Forelimb muscle (tissue), 1 donor: Measurements from ENCODE around the gene PSMD5. TPM values are rescaled to one million over a fixed set of nuclear protein-coding genes. Genes with fewer than 3 reads are reported as not detected.

Source experiments
- DNase-seq: peaks from one replicate; pipeline ENCODE4 v3.0.0-alpha.2; 2013; ENCODE audit warnings: low read depth
- polyA plus RNA-seq: library from polyadenylated mRNA; unstranded; fragments of 120-200 nt; gene quantifications from one replicate; pipeline ENCODE4 v1.2.1, GENCODE V29; 2013; ENCODE audit not compliant: insufficient read length

PSMD5 gene
- polyA plus RNA-seq, result 20.7 TPM

- DNase-seq, result peak; percentile 96
Measured at GRCh38 chr9:120842685-120843485, at the start of gene PSMD5. Gene PSMD5, minus strand, starts transcription at chr9:120842922. Its CDS starts 13 bp downstream, at chr9:120842909.

GRCh38 chr9:120891884-120892747, 49.4 kb upstream of the PSMD5 start:
- DNase-seq, result no peak

GRCh38 chr9:120891245-120891883, 48.6 kb upstream of the PSMD5 start:
- DNase-seq, result no peak

GRCh38 chr9:120890320-120891244, 47.9 kb upstream of the PSMD5 start:
- no peak for DNase-seq

- no peak for DNase-seq
Measured at GRCh38 chr9:120889606-120890271, 47.0 kb upstream of the PSMD5 start.

- no peak for DNase-seq
Measured at GRCh38 chr9:120888626-120889025, 45.9 kb upstream of the PSMD5 start.

GRCh38 chr9:120886490-120886967, 43.8 kb upstream of the PSMD5 start:
- DNase-seq, result no peak

- DNase-seq, result no peak
Measured at GRCh38 chr9:120885958-120886357, 43.2 kb upstream of the PSMD5 start.

- DNase-seq, result no peak
Measured at GRCh38 chr9:120885457-120885856, 42.7 kb upstream of the PSMD5 start.

- no peak for DNase-seq
Measured at GRCh38 chr9:120883608-120883996, 40.9 kb upstream of the PSMD5 start.

- no peak for DNase-seq
Measured at GRCh38 chr9:120882935-120883607, 40.3 kb upstream of the PSMD5 start.

GRCh38 chr9:120879446-120879845, 36.7 kb upstream of the PSMD5 start:
- no peak for DNase-seq

- no peak for DNase-seq
Measured at GRCh38 chr9:120878188-120879130, 35.7 kb upstream of the PSMD5 start.

- no peak for DNase-seq
Measured at GRCh38 chr9:120877276-120878034, 34.7 kb upstream of the PSMD5 start.

- no peak for DNase-seq
Measured at GRCh38 chr9:120876842-120877240, 34.1 kb upstream of the PSMD5 start, which contains the start of gene PHF19. Gene PHF19, minus strand, starts transcription at chr9:120877188. Its CDS starts 2,447 bp downstream, at chr9:120874741.

- no peak for DNase-seq
Measured at GRCh38 chr9:120875954-120876841, 33.5 kb upstream of the PSMD5 start.

GRCh38 chr9:120875643-120875953, 32.9 kb upstream of the PSMD5 start:
- DNase-seq, result no peak
